ENCODE results near the gene PLCD1. TPM values are rescaled to one million over a fixed set of nuclear protein-coding genes. Genes with fewer than 3 reads are reported as not detected.
A peak's percentile ranks its signal among the peaks of the same experiment; 100 is the strongest.
"Not testable (repeated sequence)": the region's sequence is repeated elsewhere in the genome, so short reads cannot be mapped to it uniquely, and the experiment has no call there.

The PLCD1 gene
- 10 to 100 TPM; 40.1 to 41.2 TPM for polyA plus RNA-seq

GRCh38 chr3:38029400-38030125 is at the start of gene PLCD1:
Gene PLCD1 (minus strand): TSS chr3:38029642. CDS start chr3:38029539, 103 bp downstream.
- 2 to 3% methylated on average over 56 to 75 of the region's 75 CpGs for WGBS, 2 donors
- peak within 1 kb of the TSS; percentile 88 to 99 for H3K27ac ChIP-seq (ENCODE audit: low read depth in 2 of 2, low read length in 1 of 2)
- no peaks in the 10 kb centered on the region for H3K9me3 ChIP-seq (ENCODE audit: control insufficient read depth in 2 of 2, insufficient read depth in 1 of 2, low read depth in 1 of 2, low read length in 1 of 2)
- H3K4me3 ChIP-seq (ENCODE audit: low read depth in 1 of 2, low read length in 2 of 2), result peak within 1 kb of the TSS; percentile 61 to 65
- peaks cover 15 to 19% of the 10 kb centered on the region in 2 donors for H3K4me1 ChIP-seq (ENCODE audit: control insufficient read depth in 2 of 2, insufficient read depth in 2 of 2, low read length in 1 of 2)
- no peaks in the 10 kb centered on the region for H3K36me3 ChIP-seq (ENCODE audit: control insufficient read depth in 2 of 2, insufficient read depth in 2 of 2, low read length in 1 of 2)
- no peaks in the 10 kb centered on the region for H3K27me3 ChIP-seq (ENCODE audit: control insufficient read depth in 1 of 2, insufficient read depth in 2 of 2, low read length in 2 of 2)

GRCh38 chr3:38077073-38077472 is 47.6 kb upstream of the PLCD1 start:
- H3K4me1 ChIP-seq (ENCODE audit: control insufficient read depth in 2 of 2, insufficient read depth in 2 of 2, low read length in 1 of 2); H3K27ac ChIP-seq (ENCODE audit: low read depth in 2 of 2, low read length in 1 of 2); H3K27me3 ChIP-seq (ENCODE audit: control insufficient read depth in 1 of 2, insufficient read depth in 2 of 2, low read length in 2 of 2); H3K36me3 ChIP-seq (ENCODE audit: control insufficient read depth in 2 of 2, insufficient read depth in 2 of 2, low read length in 1 of 2); H3K9me3 ChIP-seq (ENCODE audit: control insufficient read depth in 2 of 2, insufficient read depth in 1 of 2, low read depth in 1 of 2, low read length in 1 of 2); H3K4me3 ChIP-seq (ENCODE audit: low read depth in 1 of 2, low read length in 2 of 2): not testable (repeated sequence)
- 62 to 67% methylated on average over 1 to 2 of the region's 3 CpGs for WGBS, 2 donors

GRCh38 chr3:38070013-38070412 is 40.6 kb upstream of the PLCD1 start:
- Histone ChIP-seq H3K27me3 (ENCODE audit: control insufficient read depth in 1 of 2, insufficient read depth in 2 of 2, low read length in 2 of 2) (no peaks in the 10 kb centered on the region), H3K9me3 (ENCODE audit: control insufficient read depth in 2 of 2, insufficient read depth in 1 of 2, low read depth in 1 of 2, low read length in 1 of 2) (no peaks in the 10 kb centered on the region), H3K4me1 (ENCODE audit: control insufficient read depth in 2 of 2, insufficient read depth in 2 of 2, low read length in 1 of 2) (peaks cover 0 to 2% of the 10 kb centered on the region in 2 donors), H3K36me3 (ENCODE audit: control insufficient read depth in 2 of 2, insufficient read depth in 2 of 2, low read length in 1 of 2) (no peaks in the 10 kb centered on the region), H3K4me3 (ENCODE audit: low read depth in 1 of 2, low read length in 2 of 2) (no peak overlapping the region), H3K27ac (ENCODE audit: low read depth in 2 of 2, low read length in 1 of 2) (no peak overlapping the region)
- WGBS, 2 donors, result 62 to 86% methylated on average over 2 of the region's 2 CpGs

- H3K4me1 ChIP-seq (ENCODE audit: control insufficient read depth in 2 of 2, insufficient read depth in 2 of 2, low read length in 1 of 2), result peaks cover 0 to 2% of the 10 kb centered on the region in 2 donors
- whole genome bisulfite sequencing, 2 donors, result 89% methylated on average over 6 of the region's 6 CpGs
Observed at GRCh38 chr3:38067508-38068233, 38.2 kb upstream of the PLCD1 start.

GRCh38 chr3:38064453-38064852 is 35.0 kb upstream of the PLCD1 start:
- WGBS, 2 donors, result 95 to 98% methylated on average over 23 to 30 of the region's 32 CpGs
- not testable (repeated sequence) for H3K4me1 ChIP-seq (ENCODE audit: control insufficient read depth in 2 of 2, insufficient read depth in 2 of 2, low read length in 1 of 2); H3K27ac ChIP-seq (ENCODE audit: low read depth in 2 of 2, low read length in 1 of 2); H3K4me3 ChIP-seq (ENCODE audit: low read depth in 1 of 2, low read length in 2 of 2); H3K36me3 ChIP-seq (ENCODE audit: control insufficient read depth in 2 of 2, insufficient read depth in 2 of 2, low read length in 1 of 2); H3K27me3 ChIP-seq (ENCODE audit: control insufficient read depth in 1 of 2, insufficient read depth in 2 of 2, low read length in 2 of 2); H3K9me3 ChIP-seq (ENCODE audit: control insufficient read depth in 2 of 2, insufficient read depth in 1 of 2, low read depth in 1 of 2, low read length in 1 of 2)

More at GRCh38 chr3:38067508-38068233, 38.2 kb upstream of the PLCD1 start:
- H3K27ac ChIP-seq (ENCODE audit: low read depth in 2 of 2, low read length in 1 of 2), result no peak overlapping the region
- H3K9me3 ChIP-seq (ENCODE audit: control insufficient read depth in 2 of 2, insufficient read depth in 1 of 2, low read depth in 1 of 2, low read length in 1 of 2), result no peaks in the 10 kb centered on the region
- no peaks in the 10 kb centered on the region for H3K27me3 ChIP-seq (ENCODE audit: control insufficient read depth in 1 of 2, insufficient read depth in 2 of 2, low read length in 2 of 2)
- H3K36me3 ChIP-seq (ENCODE audit: control insufficient read depth in 2 of 2, insufficient read depth in 2 of 2, low read length in 1 of 2), result no peaks in the 10 kb centered on the region
- H3K4me3 ChIP-seq (ENCODE audit: low read depth in 1 of 2, low read length in 2 of 2), result no peak overlapping the region

GRCh38 chr3:38062809-38063208 is 33.4 kb upstream of the PLCD1 start:
- H3K4me3 ChIP-seq (ENCODE audit: low read depth in 1 of 2, low read length in 2 of 2), result no peak overlapping the region
- H3K36me3 ChIP-seq (ENCODE audit: control insufficient read depth in 2 of 2, insufficient read depth in 2 of 2, low read length in 1 of 2), result no peaks in the 10 kb centered on the region

GRCh38 chr3:38059591-38059990 is 30.1 kb upstream of the PLCD1 start:
- no peaks in the 10 kb centered on the region for H3K36me3 ChIP-seq (ENCODE audit: control insufficient read depth in 2 of 2, insufficient read depth in 2 of 2, low read length in 1 of 2)
- no peak overlapping the region for H3K4me3 ChIP-seq (ENCODE audit: low read depth in 1 of 2, low read length in 2 of 2)
- H3K9me3 ChIP-seq (ENCODE audit: control insufficient read depth in 2 of 2, insufficient read depth in 1 of 2, low read depth in 1 of 2, low read length in 1 of 2), result no peaks in the 10 kb centered on the region
- H3K27ac ChIP-seq (ENCODE audit: low read depth in 2 of 2, low read length in 1 of 2), result no peak overlapping the region
- peaks cover 0 to 2% of the 10 kb centered on the region in 2 donors for H3K4me1 ChIP-seq (ENCODE audit: control insufficient read depth in 2 of 2, insufficient read depth in 2 of 2, low read length in 1 of 2)
- H3K27me3 ChIP-seq (ENCODE audit: control insufficient read depth in 1 of 2, insufficient read depth in 2 of 2, low read length in 2 of 2), result no peaks in the 10 kb centered on the region
- 84 to 88% methylated on average over 7 of the region's 7 CpGs for WGBS, 2 donors

More at GRCh38 chr3:38062809-38063208, 33.4 kb upstream of the PLCD1 start:
- Histone ChIP-seq H3K27ac (ENCODE audit: low read depth in 2 of 2, low read length in 1 of 2) (no peak overlapping the region), H3K9me3 (ENCODE audit: control insufficient read depth in 2 of 2, insufficient read depth in 1 of 2, low read depth in 1 of 2, low read length in 1 of 2) (no peaks in the 10 kb centered on the region), H3K4me1 (ENCODE audit: control insufficient read depth in 2 of 2, insufficient read depth in 2 of 2, low read length in 1 of 2) (peaks cover 0 to 2% of the 10 kb centered on the region in 2 donors), H3K27me3 (ENCODE audit: control insufficient read depth in 1 of 2, insufficient read depth in 2 of 2, low read length in 2 of 2) (no peaks in the 10 kb centered on the region)
- 70 to 71% methylated on average over 2 of the region's 2 CpGs for WGBS, 2 donors

GRCh38 chr3:38059148-38059547 is 29.7 kb upstream of the PLCD1 start:
- Histone ChIP-seq H3K9me3 (ENCODE audit: control insufficient read depth in 2 of 2, insufficient read depth in 1 of 2, low read depth in 1 of 2, low read length in 1 of 2) (no peaks in the 10 kb centered on the region), H3K4me1 (ENCODE audit: control insufficient read depth in 2 of 2, insufficient read depth in 2 of 2, low read length in 1 of 2) (peaks cover 0 to 2% of the 10 kb centered on the region in 2 donors), H3K36me3 (ENCODE audit: control insufficient read depth in 2 of 2, insufficient read depth in 2 of 2, low read length in 1 of 2) (no peaks in the 10 kb centered on the region), H3K4me3 (ENCODE audit: low read depth in 1 of 2, low read length in 2 of 2) (no peak overlapping the region), H3K27ac (ENCODE audit: low read depth in 2 of 2, low read length in 1 of 2) (no peak overlapping the region), H3K27me3 (ENCODE audit: control insufficient read depth in 1 of 2, insufficient read depth in 2 of 2, low read length in 2 of 2) (no peaks in the 10 kb centered on the region)
- WGBS, 2 donors, result 85 to 96% methylated on average over 2 of the region's 2 CpGs

- no peak overlapping the region for H3K27ac ChIP-seq (ENCODE audit: low read depth in 2 of 2, low read length in 1 of 2)
- no peaks in the 10 kb centered on the region for H3K36me3 ChIP-seq (ENCODE audit: control insufficient read depth in 2 of 2, insufficient read depth in 2 of 2, low read length in 1 of 2)
- no peak overlapping the region for H3K4me3 ChIP-seq (ENCODE audit: low read depth in 1 of 2, low read length in 2 of 2)
- WGBS, 2 donors, result 69 to 81% methylated on average over 3 of the region's 3 CpGs
- no peaks in the 10 kb centered on the region for H3K27me3 ChIP-seq (ENCODE audit: control insufficient read depth in 1 of 2, insufficient read depth in 2 of 2, low read length in 2 of 2)
- H3K4me1 ChIP-seq (ENCODE audit: control insufficient read depth in 2 of 2, insufficient read depth in 2 of 2, low read length in 1 of 2), result no peaks in the 10 kb centered on the region
- H3K9me3 ChIP-seq (ENCODE audit: control insufficient read depth in 2 of 2, insufficient read depth in 1 of 2, low read depth in 1 of 2, low read length in 1 of 2), result peaks cover 0 to 2% of the 10 kb centered on the region in 2 donors
Observed at GRCh38 chr3:38054499-38055001, 25.1 kb upstream of the PLCD1 start.

All from esophagus (tissue), 2 donors.